MCF 10A (cell line): ENCODE measurements around the gene NPC1L1. TPM values are rescaled to one million over a fixed set of nuclear protein-coding genes. Genes with fewer than 3 reads are reported as not detected.

Source experiments
- BruUV-seq: library from RNA; stranded (reverse); fragments of 400-500 nt; replicated peaks from 2 replicates; lab custom pipeline; 2021; lab: Mats Ljungman, UMichigan
- CTCF ChIA-PET: fragments of 300-600 bp; sonication (Branson Sonifier 250); formaldehyde crosslinking; extraction: SDS; loops from one replicate; lab custom pipeline; 2021; ENCODE audit warnings: antibody characterized with exemption, inconsistent platforms; lab: Yijun Ruan, JAX
- POLR2A ChIA-PET: fragments of 300-600, 350-650 bp; sonication (Branson Sonifier 250); formaldehyde crosslinking; extraction: SDS; loops from one replicate; lab custom pipeline; 2020; ENCODE audit warnings: antibody characterized with exemption, inconsistent platforms; lab: Yijun Ruan, JAX
- DNase-seq: peaks from one replicate; pipeline ENCODE4 v3.0.0-alpha.2; 2018; ENCODE audit not compliant: unreplicated experiment
- H3K27ac Mint-ChIP-seq: one replicate; pipeline ENCODE4 v1.8.0; 2022; ENCODE audit warnings: mild to moderate bottlenecking, low read depth, mixed read lengths; ENCODE audit not compliant: unreplicated experiment
- H3K27me3 Mint-ChIP-seq: one replicate; pipeline ENCODE4 v1.8.0; 2022; ENCODE audit warnings: mixed read lengths; ENCODE audit not compliant: insufficient read depth, unreplicated experiment
- H3K36me3 Mint-ChIP-seq: one replicate; pipeline ENCODE4 v1.8.0; 2022; ENCODE audit warnings: mild to moderate bottlenecking, moderate library complexity, mixed read lengths; ENCODE audit not compliant: insufficient read depth, unreplicated experiment
- H3K4me1 Mint-ChIP-seq: one replicate; pipeline ENCODE4 v1.8.0; 2022; ENCODE audit warnings: mixed read lengths; ENCODE audit not compliant: insufficient read depth, unreplicated experiment
- H3K4me3 Mint-ChIP-seq: one replicate; pipeline ENCODE4 v1.8.0; 2022; ENCODE audit warnings: mild to moderate bottlenecking, moderate library complexity, mixed read lengths; ENCODE audit not compliant: unreplicated experiment
- H3K9me3 Mint-ChIP-seq: one replicate; pipeline ENCODE4 v1.8.0; 2022; ENCODE audit warnings: mixed read lengths; ENCODE audit not compliant: unreplicated experiment
- intact Hi-C: fragments of 100-400 bp; cut with micrococcal nuclease; formaldehyde crosslinking; loops from 2 replicates; pipeline ENCODE4 v1.14.1; 2022
- total RNA-seq: library from RNA; stranded (reverse); gene quantifications from 2 replicates; pipeline ENCODE4 v1.2.3, GENCODE V29; 2022
- TF ChIP-seq, protein P1 (sequence below): fragments of 200-600 bp; IDR thresholded peaks from one replicate; pipeline ENCODE4 v1.8.0; 2022; ENCODE audit warnings: antibody characterized with exemption, mild to moderate bottlenecking; ENCODE audit not compliant: unreplicated experiment

Gene NPC1L1
- total RNA-seq, 1 experiment from 2014 or later: 0.07 TPM

DNA sequence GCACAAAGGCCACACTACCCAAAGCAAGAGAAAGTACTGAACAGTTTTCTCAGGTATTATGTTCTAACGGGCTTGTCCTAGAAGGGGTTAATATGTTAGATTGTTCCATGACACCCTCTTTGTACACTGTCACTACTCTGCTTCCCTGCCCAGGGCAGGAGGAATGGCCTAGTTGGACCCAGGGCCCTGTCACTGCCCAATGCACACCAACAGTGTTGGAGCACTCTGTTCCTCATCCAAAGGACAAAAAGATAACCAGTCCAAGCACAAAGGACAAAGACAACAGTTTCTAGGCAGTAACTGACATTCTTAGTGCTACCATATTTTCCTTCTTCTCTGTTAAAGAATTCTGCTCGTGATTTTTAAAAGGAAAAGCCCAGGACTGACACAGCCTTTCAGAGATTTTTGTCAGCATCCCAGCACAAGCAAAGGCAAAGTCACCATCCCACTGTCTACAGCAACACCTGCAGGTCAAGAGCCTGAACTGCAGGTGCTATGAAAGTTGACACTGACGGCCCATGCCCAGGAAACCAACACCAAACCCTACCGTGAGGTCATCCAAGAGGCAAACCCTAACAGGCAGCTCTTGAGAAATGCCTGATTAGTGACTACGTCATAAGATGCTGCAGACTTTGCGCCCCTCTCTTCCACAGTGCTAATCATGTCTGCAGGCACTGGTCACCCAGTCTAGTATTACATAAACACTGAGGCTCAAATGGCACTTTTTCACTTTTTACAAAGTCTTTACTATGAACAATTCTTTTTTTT lies 63.9 kb downstream of the NPC1L1 start:
- Mint-ChIP-seq H3K9me3 (no peaks in the 10 kb centered on the region), H3K4me3 (no peak overlapping the region), H3K27ac (no peak overlapping the region), H3K4me1 (peaks cover 22% of the 10 kb centered on the region), H3K36me3 (peaks cover 89% of the 10 kb centered on the region), H3K27me3 (no peaks in the 10 kb centered on the region)
- ChIA-PET POLR2A (interaction anchor here (0.9 to 1.5 kb wide), 2 partner anchors 12 to 236 kb away, joined by 3 to 7 read pairs; no protein-coding TSS in a partner anchor), CTCF (interaction anchor here (0.6 to 2.3 kb wide), 6 partner anchors 13 to 458 kb away, joined by 3 to 15 read pairs (median 4); partner anchors contain the start of gene NUDCD3)
- intact Hi-C loops: loop anchor here (1.0 kb wide), 1 partner anchor 236 kb away; no protein-coding TSS in a partner anchor
- TF ChIP-seq, protein P1, sequence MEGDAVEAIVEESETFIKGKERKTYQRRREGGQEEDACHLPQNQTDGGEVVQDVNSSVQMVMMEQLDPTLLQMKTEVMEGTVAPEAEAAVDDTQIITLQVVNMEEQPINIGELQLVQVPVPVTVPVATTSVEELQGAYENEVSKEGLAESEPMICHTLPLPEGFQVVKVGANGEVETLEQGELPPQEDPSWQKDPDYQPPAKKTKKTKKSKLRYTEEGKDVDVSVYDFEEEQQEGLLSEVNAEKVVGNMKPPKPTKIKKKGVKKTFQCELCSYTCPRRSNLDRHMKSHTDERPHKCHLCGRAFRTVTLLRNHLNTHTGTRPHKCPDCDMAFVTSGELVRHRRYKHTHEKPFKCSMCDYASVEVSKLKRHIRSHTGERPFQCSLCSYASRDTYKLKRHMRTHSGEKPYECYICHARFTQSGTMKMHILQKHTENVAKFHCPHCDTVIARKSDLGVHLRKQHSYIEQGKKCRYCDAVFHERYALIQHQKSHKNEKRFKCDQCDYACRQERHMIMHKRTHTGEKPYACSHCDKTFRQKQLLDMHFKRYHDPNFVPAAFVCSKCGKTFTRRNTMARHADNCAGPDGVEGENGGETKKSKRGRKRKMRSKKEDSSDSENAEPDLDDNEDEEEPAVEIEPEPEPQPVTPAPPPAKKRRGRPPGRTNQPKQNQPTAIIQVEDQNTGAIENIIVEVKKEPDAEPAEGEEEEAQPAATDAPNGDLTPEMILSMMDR: peak; percentile 91
- DNase-seq: peak; percentile 88
- no TSS peak for BruUV-seq

DNA sequence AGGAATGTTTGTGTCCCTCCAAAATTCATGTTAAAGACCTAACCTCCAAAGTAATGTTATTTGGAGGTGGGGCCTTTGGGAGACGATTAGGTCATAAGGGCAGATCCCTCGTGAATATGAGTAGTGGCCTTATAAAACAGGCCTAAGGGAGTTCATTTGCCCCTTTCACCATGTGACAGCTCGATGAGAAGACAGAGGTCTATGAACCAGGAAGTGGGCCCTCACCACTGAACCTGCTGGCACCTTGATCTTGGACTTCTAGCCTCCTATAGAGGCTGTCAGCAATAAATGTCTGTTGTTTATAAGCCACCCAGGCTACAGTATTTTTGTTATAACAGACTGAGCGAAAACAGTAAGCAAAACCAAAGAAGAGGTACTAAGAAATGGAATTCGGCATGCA lies 64.8 kb downstream of the NPC1L1 start:
- no peak for DNase-seq
- H3K36me3 Mint-ChIP-seq: peaks cover 90% of the 10 kb centered on the region
- POLR2A ChIA-PET: interaction anchor here (1.2 kb wide), 1 partner anchor 14 kb away, joined by 4 read pairs; the partner anchor contains the start of gene NUDCD3
- H3K4me3 Mint-ChIP-seq: no peak overlapping the region
- intact Hi-C loops: no loop called here
- TF ChIP-seq, protein P1: no peak
- H3K9me3 Mint-ChIP-seq: no peaks in the 10 kb centered on the region
- CTCF ChIA-PET: interaction anchor here (0.6 to 4.5 kb wide), 4 partner anchors 8 to 1388 kb away, joined by 3 to 46 read pairs (median 3); no protein-coding TSS in a partner anchor
- no peaks in the 10 kb centered on the region for H3K27me3 Mint-ChIP-seq
- BruUV-seq: no TSS peak
- peaks cover 22% of the 10 kb centered on the region for H3K4me1 Mint-ChIP-seq
- H3K27ac Mint-ChIP-seq: no peak overlapping the region

DNA sequence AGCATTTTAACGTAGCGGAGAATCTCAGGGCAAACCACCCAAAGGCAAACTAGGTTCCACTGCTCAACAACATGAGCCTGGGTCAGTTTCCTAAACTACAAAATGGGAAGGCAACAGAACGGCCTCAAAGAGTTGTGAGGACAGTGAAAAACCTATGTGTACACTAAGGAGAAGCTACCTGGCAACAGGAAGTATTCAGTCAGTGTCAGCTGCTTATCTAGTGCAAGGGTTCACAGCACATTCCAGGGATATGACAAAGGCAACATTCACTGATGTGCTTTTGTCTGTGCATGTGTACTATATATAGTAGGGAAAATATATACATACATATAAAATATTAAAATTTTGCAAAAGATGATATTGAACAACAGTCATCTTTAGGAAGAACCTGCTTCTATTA lies 67.8 kb downstream of the NPC1L1 start:
- DNase-seq: peak; percentile 29
- Mint-ChIP-seq H3K36me3 (peaks cover 89% of the 10 kb centered on the region), H3K4me3 (no peak overlapping the region), H3K4me1 (peaks cover 34% of the 10 kb centered on the region), H3K9me3 (no peaks in the 10 kb centered on the region), H3K27ac (peak overlapping the region; percentile 49), H3K27me3 (no peaks in the 10 kb centered on the region)
- intact Hi-C loops: no loop called here
- ChIA-PET POLR2A (interaction anchor here (0.5 to 2.2 kb wide), 3 partner anchors 17 to 89 kb away, joined by 3 to 8 read pairs (median 3); partner anchors contain the start of gene NUDCD3), CTCF (interaction anchor here (0.7 to 4.5 kb wide), 2 partner anchors 229 to 231 kb away, joined by 3 to 46 read pairs; no protein-coding TSS in a partner anchor)
- BruUV-seq: no TSS peak
- TF ChIP-seq, protein P1: no peak

DNA sequence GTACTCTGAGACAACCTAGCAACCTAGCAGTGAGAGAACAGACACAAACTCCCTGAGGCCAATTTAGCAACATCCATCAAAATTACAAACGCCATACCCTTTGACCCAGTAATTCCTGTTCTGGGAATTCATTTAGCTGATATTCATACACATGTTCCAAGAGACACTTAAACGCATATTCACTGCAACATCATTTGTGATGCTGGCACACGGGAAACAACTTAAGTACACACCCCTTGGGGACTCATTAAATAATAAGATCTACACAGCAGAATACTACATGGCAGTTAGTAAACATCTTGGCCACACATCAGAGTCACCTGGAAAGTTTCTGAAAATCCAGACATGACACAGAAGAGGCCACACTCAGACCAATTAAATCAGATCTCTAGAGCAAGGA lies 68.3 kb downstream of the NPC1L1 start:
- no peak for DNase-seq
- Mint-ChIP-seq H3K36me3 (peaks cover 89% of the 10 kb centered on the region), H3K9me3 (no peaks in the 10 kb centered on the region), H3K4me3 (no peak overlapping the region), H3K27ac (peak overlapping the region; percentile 49), H3K4me1 (peaks cover 34% of the 10 kb centered on the region), H3K27me3 (no peaks in the 10 kb centered on the region)
- TF ChIP-seq, protein P1: no peak
- ChIA-PET POLR2A (interaction anchor here (0.5 to 2.2 kb wide), 4 partner anchors 18 to 90 kb away, joined by 3 to 8 read pairs (median 3); partner anchors contain the start of gene NUDCD3), CTCF (interaction anchor here (4.5 kb wide), 1 partner anchor 231 kb away, joined by 46 read pairs; no protein-coding TSS in a partner anchor)
- intact Hi-C loops: no loop called here
- no TSS peak for BruUV-seq
